Ovary (tissue), 10 donors: ENCODE results near the gene SPANXA2. TPM values are rescaled to one million over a fixed set of nuclear protein-coding genes. Genes with fewer than 3 reads are reported as not detected.
"Not testable (repeated sequence)": the region's sequence is repeated elsewhere in the genome, so short reads cannot be mapped to it uniquely, and the experiment has no call there.

ENCODE experiments used
- DNase-seq, 5 donors: peaks; one replicate each; pipeline ENCODE4 v3.0.0-alpha.2; 2019 to 2020
- H3K27ac ChIP-seq, 2 donors: fragments of 200-600 bp; one replicate each; pipeline versions ENCODE4 v1.5.1 to v1.8.0; 2019 to 2022
- H3K27me3 ChIP-seq: fragments of 200-600 bp; one replicate; pipeline ENCODE4 v1.8.0; 2022
- H3K36me3 ChIP-seq: fragments of 200-600 bp; sonication (generic); one replicate; pipeline ENCODE4 v1.5.1; 2019
- H3K4me1 ChIP-seq: one replicate; pipeline ENCODE4 v1.8.1; 2013; ENCODE audit warnings: mild to moderate bottlenecking, moderate library complexity; ENCODE audit not compliant: insufficient read depth
- H3K4me3 ChIP-seq: fragments of 200-600 bp; sonication (generic); one replicate; pipeline ENCODE4 v1.5.1; 2017
- H3K9me3 ChIP-seq, 2 donors: fragments of 200-600 bp in 1 of 2; sonication (generic) in 1 of 2; one replicate each; pipeline versions ENCODE4 v1.5.1 to v1.8.1; 2013 to 2019; ENCODE audit warnings: mild to moderate bottlenecking in 1 of 2, moderate library complexity in 1 of 2
- EP300 ChIP-seq: sonication (generic); formaldehyde crosslinking; IDR thresholded peaks from one replicate; pipeline ENCODE4 v1.6.1; 2017; ENCODE audit warnings: antibody characterized with exemption
- POLR2A ChIP-seq: fragments of 450-650 bp; IDR thresholded peaks from one replicate; pipeline ENCODE4 v1.6.1; 2017; ENCODE audit warnings: antibody characterized with exemption, mild to moderate bottlenecking, moderate library complexity
- WGBS, 3 donors: extraction: QIAGEN DNeasy Blood & Tissue Kit in 1 of 3; methylation state at CpG; one replicate each; pipeline versions ENCODE4 v1.1.5 to v1.1.7; 2013 to 2017; 5-methylcytosine and 5-hydroxymethylcytosine counted together
- intact Hi-C, 4 donors: fragments of 100-400 bp; cut with DNase I; formaldehyde crosslinking; loops; one replicate each; pipeline versions ENCODE4 v1.11.0 to v1.15.1; 2022 to 2023
- long read RNA-seq, 3 donors: library from polyadenylated mRNA in 2 of 3; unstranded in 2 of 3; transcript quantifications; one replicate each; pipeline ENCODE4 v2.0.0 and lab custom pipeline, GENCODE V29; 2021 to 2026
- polyA plus RNA-seq, 2 donors: library from polyadenylated mRNA; stranded (reverse); fragments of 200-250 nt in 1 of 2; fragments of 350-450 nt in 1 of 2; fragmentation: Illumina TruSeq in 1 of 2; extraction: RNeasy Lipid Tissue Mini Kit (QIAGEN cat#74804) in 1 of 2; gene quantifications; one replicate each; pipeline ENCODE4 v1.2.3, GENCODE V29; 2013 to 2014
- total RNA-seq, 7 donors: library from RNA; depleted of rRNA in 2 of 7; stranded (reverse); fragments of >200 nt in 2 of 7; fragmentation: NEBNext Ultra II Directional in 3 of 7; extraction: Animal tissue kit (Norgen Biotek cat#: 25700) in 3 of 7; gene quantifications; one replicate each; pipeline versions ENCODE4 v1.1.0 to v1.2.4, GENCODE V29; 2016 to 2023
- TF ChIP-seq, protein P1 (sequence below), 3 donors: fragments of 450-650 bp in 2 of 3; fragments of 200-600 bp in 1 of 3; IDR thresholded peaks; one replicate each; pipeline versions ENCODE4 v1.5.1 to v1.8.0; 2016 to 2022; ENCODE audit warnings: antibody characterized with exemption in 3 of 3, mild to moderate bottlenecking in 1 of 3
- donor health status: DM: no; HTN: no; CAD: no; lungs with moderate emphysema.
- donor health status: DM: no; HTN: no; CAD: no.
- donor health status: Bipolar disorder and iron deficiency.
- donor health status: DM: yes; HTN: yes; CAD: no.
- donor health status: DM: no; HTN: no; CAD: no.
- donor health status: DM: yes; HTN: yes; CAD: no.

SPANXA2 gene
- total RNA-seq (not detected), polyA plus RNA-seq (not detected)
- long read RNA-seq, donor 1 = 0 reads
- long read RNA-seq, donor 2 = 0 reads
- long read RNA-seq, donor 3 = 0 reads

DNA sequence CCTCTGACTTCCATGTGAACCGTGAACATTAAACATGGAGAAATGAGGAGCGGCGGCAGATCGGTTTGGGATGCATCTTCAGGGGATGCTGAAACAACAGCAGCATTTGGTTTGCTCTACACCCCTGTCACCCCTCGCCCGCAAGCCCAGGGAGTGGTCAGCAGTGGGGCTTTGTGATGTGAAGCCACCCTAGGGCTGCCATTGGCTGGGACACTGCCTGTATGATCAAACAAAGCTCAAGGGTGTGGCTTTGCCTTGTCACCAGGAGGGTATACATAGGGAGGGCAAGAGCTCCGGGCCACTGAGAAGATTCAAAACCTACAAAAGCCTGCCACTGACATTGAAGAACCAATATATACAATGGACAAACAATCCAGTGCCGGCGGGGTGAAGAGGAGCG lies at the start of gene SPANXA2:
Gene SPANXA2, plus strand, starts transcription at position 301 of the 400 bp plus-strand sequence. Its CDS starts 60 bp downstream, at position 361.
- H3K4me3 ChIP-seq, H3K27ac ChIP-seq, intact Hi-C loops, H3K36me3 ChIP-seq, H3K27me3 ChIP-seq, H3K4me1 ChIP-seq, H3K9me3 ChIP-seq, DNase-seq: not testable (repeated sequence)
- WGBS, 3 donors = no CpG with 5 or more reads among the region's 10 CpGs

DNA sequence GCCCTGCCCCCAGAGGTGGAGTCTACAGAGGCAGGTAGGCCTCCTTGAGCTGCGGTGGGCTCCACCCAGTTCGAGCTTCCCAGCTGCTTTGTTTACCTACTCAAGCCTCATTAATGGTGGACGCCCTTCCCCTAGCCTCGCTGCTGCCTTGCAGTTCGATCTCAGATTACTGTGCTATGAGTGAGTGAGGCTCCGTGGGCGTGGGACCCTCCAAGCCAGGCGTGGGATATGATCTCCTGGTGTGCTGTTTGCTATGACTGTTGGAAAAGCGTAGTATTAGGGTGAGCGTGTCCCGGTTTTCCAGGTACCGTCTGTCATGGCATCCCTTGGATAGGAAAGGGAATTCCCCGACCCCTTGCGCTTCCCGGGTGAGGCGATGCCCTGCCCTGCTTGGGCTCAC lies 47.0 kb upstream of the SPANXA2 start:
- H3K27ac ChIP-seq, H3K36me3 ChIP-seq, H3K9me3 ChIP-seq, H3K4me1 ChIP-seq, H3K27me3 ChIP-seq, H3K4me3 ChIP-seq, intact Hi-C loops: not testable (repeated sequence)
- peak in 2 of 5 donors; percentile 1 to 7 for DNase-seq
- 72 to 93% (median 77%) methylated on average over 8 to 14 of the region's 16 CpGs for WGBS, 3 donors

GRCh38 chrX:141584638-141585037 lies 4.9 kb upstream of the SPANXA2 start, which contains the start of gene SPANXA1:
TSS of gene SPANXA1 (minus strand) at chrX:141584738. CDS start at chrX:141584678, 60 bp downstream.
- H3K4me1 ChIP-seq, H3K9me3 ChIP-seq, DNase-seq, H3K36me3 ChIP-seq, H3K27me3 ChIP-seq, H3K4me3 ChIP-seq, H3K27ac ChIP-seq, intact Hi-C loops: not testable (repeated sequence)
- WGBS, 3 donors = no CpG with 5 or more reads among the region's 10 CpGs

DNA sequence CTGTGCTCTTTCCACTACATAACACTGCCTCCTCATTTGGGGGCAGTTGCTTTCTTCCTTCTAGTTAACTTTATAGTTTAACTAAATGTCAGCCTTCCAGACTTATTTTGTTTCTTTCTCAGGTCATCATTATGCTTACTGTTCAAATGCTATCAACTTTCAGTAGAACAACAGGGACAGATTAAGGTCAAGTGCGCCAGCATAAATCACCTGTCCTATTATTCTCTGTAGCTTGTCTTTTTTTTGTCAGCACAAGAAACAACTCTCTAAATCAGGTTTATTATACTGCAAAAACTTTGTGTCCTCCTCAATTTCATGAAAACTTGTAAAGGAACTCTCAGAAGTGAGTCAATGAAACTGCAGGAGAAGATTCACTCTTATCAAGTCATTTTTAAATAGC lies 19.6 kb downstream of the SPANXA2 start:
- 88 to 98% (median 88%) methylated on average over 1 of the region's 1 CpG for WGBS, 3 donors
- TF ChIP-seq POLR2A (no peak), EP300 (no peak)
- TF ChIP-seq, protein P1, sequence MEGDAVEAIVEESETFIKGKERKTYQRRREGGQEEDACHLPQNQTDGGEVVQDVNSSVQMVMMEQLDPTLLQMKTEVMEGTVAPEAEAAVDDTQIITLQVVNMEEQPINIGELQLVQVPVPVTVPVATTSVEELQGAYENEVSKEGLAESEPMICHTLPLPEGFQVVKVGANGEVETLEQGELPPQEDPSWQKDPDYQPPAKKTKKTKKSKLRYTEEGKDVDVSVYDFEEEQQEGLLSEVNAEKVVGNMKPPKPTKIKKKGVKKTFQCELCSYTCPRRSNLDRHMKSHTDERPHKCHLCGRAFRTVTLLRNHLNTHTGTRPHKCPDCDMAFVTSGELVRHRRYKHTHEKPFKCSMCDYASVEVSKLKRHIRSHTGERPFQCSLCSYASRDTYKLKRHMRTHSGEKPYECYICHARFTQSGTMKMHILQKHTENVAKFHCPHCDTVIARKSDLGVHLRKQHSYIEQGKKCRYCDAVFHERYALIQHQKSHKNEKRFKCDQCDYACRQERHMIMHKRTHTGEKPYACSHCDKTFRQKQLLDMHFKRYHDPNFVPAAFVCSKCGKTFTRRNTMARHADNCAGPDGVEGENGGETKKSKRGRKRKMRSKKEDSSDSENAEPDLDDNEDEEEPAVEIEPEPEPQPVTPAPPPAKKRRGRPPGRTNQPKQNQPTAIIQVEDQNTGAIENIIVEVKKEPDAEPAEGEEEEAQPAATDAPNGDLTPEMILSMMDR (IDR thresholded peaks at IDR 0.05) = no peak
- intact Hi-C loops = no loop called here

GRCh38 chrX:141619336-141619735 lies 29.8 kb downstream of the SPANXA2 start:
- no peak overlapping the region for H3K27ac ChIP-seq
- WGBS, 3 donors = 50 to 71% (median 62%) methylated on average over 2 of the region's 2 CpGs
- no peaks in the 10 kb centered on the region for H3K27me3 ChIP-seq
- intact Hi-C loops = no loop called here
- H3K4me3 ChIP-seq = no peak overlapping the region
- no peak for TF ChIP-seq POLR2A
- TF ChIP-seq EP300 = no peak
- TF ChIP-seq, protein P1 (IDR thresholded peaks at IDR 0.05) = no peak
- H3K36me3 ChIP-seq = no peaks in the 10 kb centered on the region
- H3K4me1 ChIP-seq = no peaks in the 10 kb centered on the region
- no peaks in the 10 kb centered on the region for H3K9me3 ChIP-seq
- DNase-seq = no peak

More for the DNA sequence above, 19.6 kb downstream of the SPANXA2 start:
- H3K27ac ChIP-seq = no peak overlapping the region
- no peak for DNase-seq
- no peaks in the 10 kb centered on the region for H3K27me3 ChIP-seq
- no peak overlapping the region for H3K4me3 ChIP-seq
- H3K36me3 ChIP-seq = no peaks in the 10 kb centered on the region
- no peaks in the 10 kb centered on the region for H3K4me1 ChIP-seq
- no peaks in the 10 kb centered on the region for H3K9me3 ChIP-seq

GRCh38 chrX:141632124-141632523 lies 42.6 kb downstream of the SPANXA2 start:
- Histone ChIP-seq H3K4me1 (no peaks in the 10 kb centered on the region), H3K4me3 (no peak overlapping the region), H3K27me3 (no peaks in the 10 kb centered on the region), H3K9me3 (no peaks in the 10 kb centered on the region), H3K27ac (no peak overlapping the region), H3K36me3 (no peaks in the 10 kb centered on the region)
- no peak for TF ChIP-seq POLR2A
- TF ChIP-seq, protein P1 (IDR thresholded peaks at IDR 0.05) = no peak
- no peak for TF ChIP-seq EP300
- intact Hi-C loops = no loop called here
- no peak for DNase-seq
